K562 (cell line): ENCODE results near the gene MPZL1. TPM values are rescaled to one million over a fixed set of nuclear protein-coding genes. Genes with fewer than 3 reads are reported as not detected.

Source experiments
- ATAC-seq: fragments of 200-7000 bp; cut with Tn5 transposase; 3 replicates; pipeline ENCODE4 v1.9.1; 2020; ENCODE audit warnings: moderate library complexity
- BruUV-seq: library from RNA; stranded (reverse); fragments of 400-500 nt; replicated peaks from 2 replicates; lab custom pipeline; 2021; lab: Mats Ljungman, UMichigan
- CTCF ChIA-PET: fragments of 300-600 bp; formaldehyde crosslinking; extraction: SDS; loops from one replicate; lab custom pipeline; 2021; ENCODE audit warnings: low intra/inter-chr PET ratio; lab: Yijun Ruan, JAX
- POLR2A ChIA-PET: fragments of 300-600, 350-650 bp; sonication (Branson Sonifier 250); formaldehyde crosslinking; extraction: SDS; loops from one replicate; lab custom pipeline; 2021; ENCODE audit warnings: antibody characterized with exemption, inconsistent platforms; lab: Yijun Ruan, JAX
- DNase-seq, 4 experiments: peaks; one replicate each; pipeline versions ENCODE4 v3.0.0 to v3.0.0-alpha.2; 2011 to 2018; ENCODE audit warnings: low spot score in 3 of 4, mixed read lengths in 3 of 4; ENCODE audit errors: extremely low read depth in 1 of 4
- FAIRE-seq: peaks from 2 replicates; lab custom pipeline; 2011; peaks lifted over from hg19 to GRCh38; lab: Jason Lieb, UNC
- H2AFZ ChIP-seq: 2 replicates; pipeline ENCODE4 v1.6.0; 2011; ENCODE audit warnings: low read depth, low read length, control low read depth, inconsistent platforms
- H3K27ac ChIP-seq: fragments of 200-600 bp; 3 replicates; pipeline ENCODE4 v1.8.0; 2011; ENCODE audit warnings: low read depth, mild to moderate bottlenecking, control low read depth, inconsistent platforms, low read length, moderate library complexity, mixed read lengths; ENCODE audit errors: extremely low read depth
- H3K27me3 ChIP-seq, 2 experiments: fragments of 300-600 bp in 1 of 2; 2 replicates in 1 of 2; 3 replicates in 1 of 2; pipeline versions ENCODE4 v1.6.0 to v1.8.0; 2011; ENCODE audit warnings: inconsistent platforms in 2 of 2, low read length in 2 of 2, mild to moderate bottlenecking in 1 of 2, mixed read lengths in 1 of 2, moderate library complexity in 1 of 2; ENCODE audit not compliant: control insufficient read depth in 2 of 2, insufficient read depth in 2 of 2
- H3K36me3 ChIP-seq: fragments of 300-600 bp; 3 replicates; pipeline ENCODE4 v1.8.0; 2011; ENCODE audit warnings: mild to moderate bottlenecking, low read length, inconsistent platforms; ENCODE audit not compliant: control insufficient read depth, insufficient read depth
- H3K4me1 ChIP-seq, 2 experiments: fragments of 200-600 bp in 1 of 2; replicated peaks in 1 of 2; 2 replicates in 1 of 2; 3 replicates in 1 of 2; pipeline versions ENCODE4 v1.5.1 to v1.8.0; 2011; ENCODE audit warnings: inconsistent platforms in 2 of 2, low read length in 2 of 2, mild to moderate bottlenecking in 1 of 2, mixed read lengths in 1 of 2, moderate library complexity in 1 of 2; ENCODE audit not compliant: control insufficient read depth in 2 of 2, insufficient read depth in 2 of 2
- H3K4me2 ChIP-seq: 2 replicates; pipeline ENCODE4 v1.6.1; 2011; ENCODE audit warnings: low read length, control low read depth, inconsistent platforms, mixed read lengths; ENCODE audit not compliant: insufficient read depth
- H3K4me3 ChIP-seq: fragments of 200-600 bp; sonication (generic), shearing (Covaris generic); 2 replicates; pipeline ENCODE4 v1.5.1; 2016; ENCODE audit warnings: control low read depth, inconsistent platforms
- H3K79me2 ChIP-seq: fragments of 200-600 bp; 3 replicates; pipeline ENCODE4 v1.8.0; 2011; ENCODE audit warnings: low read length, inconsistent platforms; ENCODE audit not compliant: control insufficient read depth, insufficient read depth
- H3K9ac ChIP-seq, 2 experiments: 2 replicates each; pipeline versions ENCODE4 v1.6.0 to v1.6.1; 2011; ENCODE audit warnings: low read depth in 2 of 2, low read length in 2 of 2, control low read depth in 1 of 2, inconsistent platforms in 1 of 2, mild to moderate bottlenecking in 1 of 2, mixed read lengths in 1 of 2; ENCODE audit not compliant: insufficient read depth in 1 of 2
- H3K9me1 ChIP-seq: one replicate; pipeline ENCODE4 v1.6.0; 2011; ENCODE audit warnings: inconsistent platforms, mild to moderate bottlenecking, low read length, moderate library complexity; ENCODE audit not compliant: control insufficient read depth, insufficient read depth
- H3K9me3 ChIP-seq: replicated peaks from 2 replicates; pipeline ENCODE4 v1.5.1; 2011; ENCODE audit warnings: low read depth, low read length, inconsistent platforms; ENCODE audit not compliant: control insufficient read depth, insufficient read depth
- H4K20me1 ChIP-seq: replicated peaks from 2 replicates; pipeline ENCODE4 v1.6.1; 2011; ENCODE audit warnings: low read length, inconsistent platforms, mixed read lengths; ENCODE audit not compliant: control insufficient read depth, insufficient read depth
- TFAM ChIP-seq: fragments of 250-450 bp; sonication (Bioruptor Pico); conservative IDR thresholded peaks from 2 replicates; pipeline ENCODE4 v1.5.0; 2021; ENCODE audit warnings: mild to moderate bottlenecking, moderate library complexity
- ZNF384 ChIP-seq: IDR thresholded peaks from 2 replicates; pipeline ENCODE4 v1.6.1; 2012; ENCODE audit warnings: low read depth, low read length, improper control_type of control experiment
- WGBS: fragments of 100-300 bp; shearing (Covaris generic); methylation state at CpG from one replicate; pipeline ENCODE4 v1.1.6; 2016; ENCODE audit warnings: low coverage, mixed read lengths; ENCODE audit not compliant: insufficient coverage; ENCODE audit errors: missing lambda C conversion rate; 5-methylcytosine and 5-hydroxymethylcytosine counted together
- in situ Hi-C: fragments of 300-500 bp; cut with MboI; formaldehyde crosslinking; loops from 4 replicates; pipeline ENCODE4 v1.15.0; 2018; ENCODE audit warnings: inconsistent platforms, mixed read lengths
- intact Hi-C: fragments of 100-400 bp; cut with micrococcal nuclease; formaldehyde crosslinking; loops from 2 replicates; pipeline ENCODE4 v1.14.2; 2022
- polyA plus RNA-seq, 8 experiments: library from polyadenylated mRNA; depleted of rRNA in 4 of 8; stranded (reverse) in 5 of 8; unstranded in 3 of 8; fragments of >200 nt; fragmentation: Nextera tagmentation in 2 of 8; fragmentation: Illumina TruSeq in 1 of 8; extraction: Ambion mirVana in 2 of 8; extraction: Trizol in 1 of 8; gene quantifications; 2 replicates each; pipeline versions ENCODE4 v1.2.1 to v1.2.3, GENCODE V29; 2011 to 2014; ENCODE audit warnings: inconsistent platforms in 1 of 8, missing spikeins in 1 of 8
- total RNA-seq, 7 experiments: library from RNA; depleted of rRNA in 6 of 7; stranded (reverse); fragments of >200 nt in 6 of 7; fragmentation: Illumina TruSeq in 2 of 7; extraction: Trizol in 2 of 7; gene quantifications; 2 replicates each; pipeline versions ENCODE4 v1.2.1 to v1.2.3, GENCODE V29; 2011 to 2021; ENCODE audit warnings: low replicate concordance in 1 of 7
- TF ChIP-seq, protein P1 (sequence below): sonication (generic); formaldehyde crosslinking; IDR thresholded peaks from 2 replicates; pipeline ENCODE4 v1.8.1; 2023; ENCODE audit warnings: mild to moderate bottlenecking, missing genetic modification reagents, moderate library complexity

The MPZL1 gene
- total and polyA plus RNA-seq, 9 of the 15 experiments (the other 6 are each of a cell fraction or from before 2014, with no cell fraction given), result 14.5 to 153 (median 66.5) TPM

- no peak for TF ChIP-seq TFAM (CRISPR knock-in tag)
- TF ChIP-seq, all 486 proteins: peak for 0
Measured at GRCh38 chr1:167772436-167772835, 50.7 kb downstream of the MPZL1 start (continued).

GRCh38 chr1:167773516-167773915 is 51.7 kb downstream of the MPZL1 start:
- Histone ChIP-seq H3K9me1 (no peaks in the 10 kb centered on the region), H3K9me3 (no peaks in the 10 kb centered on the region), H3K4me3 (no peak overlapping the region), H3K27me3 (no peaks in the 10 kb centered on the region), H3K4me2 (no peak overlapping the region), H3K4me1 (peaks cover 6 to 8% of the 10 kb centered on the region in 2 experiments; a peak in 3 of 5 replicates), H3K9ac (no peak overlapping the region), H3K36me3 (peaks cover 84% of the 10 kb centered on the region), H3K27ac (no peak overlapping the region), H3K79me2 (no peaks in the 10 kb centered on the region), H4K20me1 (no peaks in the 10 kb centered on the region), H2AFZ (no peak overlapping the region)
- no peak for DNase-seq
- ChIA-PET POLR2A (interaction anchor here (2.6 kb wide), 1 partner anchor 11 kb away, joined by 7 read pairs; no protein-coding TSS in a partner anchor), CTCF (no interaction called here)
- BruUV-seq, result no TSS peak
- intact Hi-C loops, result no loop called here
- peak; percentile 29; the same call in 1 of the 2 replicates for TF ChIP-seq ZNF384
- TF ChIP-seq, protein P1, sequence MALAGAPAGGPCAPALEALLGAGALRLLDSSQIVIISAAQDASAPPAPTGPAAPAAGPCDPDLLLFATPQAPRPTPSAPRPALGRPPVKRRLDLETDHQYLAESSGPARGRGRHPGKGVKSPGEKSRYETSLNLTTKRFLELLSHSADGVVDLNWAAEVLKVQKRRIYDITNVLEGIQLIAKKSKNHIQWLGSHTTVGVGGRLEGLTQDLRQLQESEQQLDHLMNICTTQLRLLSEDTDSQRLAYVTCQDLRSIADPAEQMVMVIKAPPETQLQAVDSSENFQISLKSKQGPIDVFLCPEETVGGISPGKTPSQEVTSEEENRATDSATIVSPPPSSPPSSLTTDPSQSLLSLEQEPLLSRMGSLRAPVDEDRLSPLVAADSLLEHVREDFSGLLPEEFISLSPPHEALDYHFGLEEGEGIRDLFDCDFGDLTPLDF (CRISPR knock-in tag), result no peak
- FAIRE-seq, result no peak
- ATAC-seq, result no peak
- in situ Hi-C loops, result no loop called here
- 90% methylated on average over 2 of the region's 2 CpGs for WGBS
